HCT116 (cell line): ENCODE results near the gene CASZ1. TPM values are rescaled to one million over a fixed set of nuclear protein-coding genes. Genes with fewer than 3 reads are reported as not detected.

ENCODE experiments used
- ATAC-seq: fragments of 200-7000 bp; cut with Tn5 transposase; 2 replicates; pipeline ENCODE4 v1.9.1; 2020; ENCODE audit warnings: mild to moderate bottlenecking, moderate library complexity
- BruUV-seq: library from RNA; stranded (reverse); fragments of 400-500 nt; replicated peaks from 2 replicates; lab custom pipeline; 2021; lab: Mats Ljungman, UMichigan
- CTCF ChIA-PET: fragments of 300-600 bp; sonication (Branson Sonifier 250); formaldehyde crosslinking; loops from one replicate; lab custom pipeline; 2021; ENCODE audit warnings: antibody characterized with exemption; lab: Charles Lee
- POLR2A ChIA-PET: fragments of 300-600, 350-600 bp; sonication (Branson Sonifier 250); formaldehyde crosslinking; loops from one replicate; lab custom pipeline; 2021; ENCODE audit warnings: antibody characterized with exemption; lab: Charles Lee
- RAD21 ChIA-PET, 2 experiments: fragments of 300-600 bp; sonication (Branson Sonifier 250); formaldehyde crosslinking; loops; one replicate each; lab custom pipeline; 2023; ENCODE audit warnings: low total read pairs in 2 of 2; ENCODE audit not compliant: uncharacterized antibody in 2 of 2, unreplicated experiment in 2 of 2, low non-redundant PET in 1 of 2; lab: Charles Lee
- DNase-seq: peaks from one replicate; pipeline ENCODE4 v3.0.0-alpha.2; 2010; ENCODE audit warnings: low read depth, low spot score
- H2AFZ ChIP-seq: fragments of 200-600 bp; shearing (Covaris generic), sonication (generic); 2 replicates; pipeline ENCODE4 v1.6.1; 2017; ENCODE audit warnings: low read depth, mixed run types, mixed read lengths, antibody characterized with exemption, low read length; ENCODE audit not compliant: poor library complexity, severe bottlenecking
- H3K27ac ChIP-seq: 2 replicates; pipeline ENCODE4 v1.5.1; 2012; ENCODE audit warnings: low read depth, low read length
- H3K27me3 ChIP-seq: fragments of 200-600 bp; sonication (generic); 2 replicates; pipeline ENCODE4 v1.6.1; 2016; ENCODE audit warnings: mixed run types, low read length, mixed read lengths; ENCODE audit not compliant: insufficient read depth
- H3K36me3 ChIP-seq, 2 experiments: fragments of 200-500 bp in 1 of 2; fragments of 200-600 bp in 1 of 2; sonication (Bioruptor generic) in 1 of 2; sonication (generic) in 1 of 2; 2 replicates each; pipeline versions ENCODE4 v1.5.1 to v1.6.1; 2014 to 2016; ENCODE audit warnings: low read length in 2 of 2, inconsistent platforms in 1 of 2, mixed read lengths in 1 of 2, mixed run types in 1 of 2; ENCODE audit not compliant: insufficient read depth in 2 of 2, control insufficient read depth in 1 of 2
- H3K4me1 ChIP-seq, 2 experiments: fragments of 200-600 bp in 1 of 2; sonication (generic) in 1 of 2; 2 replicates each; pipeline versions ENCODE4 v1.5.1 to v1.6.1; 2012 to 2017; ENCODE audit warnings: low read length in 2 of 2, inconsistent platforms in 1 of 2, mild to moderate bottlenecking in 1 of 2, mixed read lengths in 1 of 2, mixed run types in 1 of 2, moderate library complexity in 1 of 2; ENCODE audit not compliant: insufficient read depth in 2 of 2, control insufficient read depth in 1 of 2
- H3K4me2 ChIP-seq: fragments of 200-600 bp; sonication (generic); 2 replicates; pipeline ENCODE4 v1.6.1; 2017; ENCODE audit warnings: mixed run types, low read length, mixed read lengths
- H3K4me3 ChIP-seq, 2 experiments: fragments of 200-600 bp in 1 of 2; sonication (generic) in 1 of 2; replicated peaks in 1 of 2; 2 replicates each; pipeline ENCODE4 v1.5.1; 2011 to 2016; ENCODE audit warnings: low read length in 2 of 2, control low read depth in 1 of 2, low read depth in 1 of 2, mild to moderate bottlenecking in 1 of 2, mixed read lengths in 1 of 2, mixed run types in 1 of 2
- H3K79me2 ChIP-seq: fragments of 200-600 bp; sonication (generic); 2 replicates; pipeline ENCODE4 v1.6.1; 2017; ENCODE audit warnings: mild to moderate bottlenecking, mixed run types, low read length, moderate library complexity, mixed read lengths; ENCODE audit not compliant: insufficient read depth
- H3K9ac ChIP-seq: fragments of 200-600 bp; sonication (generic); 2 replicates; pipeline ENCODE4 v1.6.1; 2016; ENCODE audit warnings: low read length, mixed read lengths
- H3K9me2 ChIP-seq: fragments of 200-600 bp; sonication (generic), shearing (Covaris generic); 2 replicates; pipeline ENCODE4 v1.6.1; 2017; ENCODE audit warnings: mixed run types, mild to moderate bottlenecking, moderate library complexity; ENCODE audit not compliant: insufficient read depth
- H3K9me3 ChIP-seq, 2 experiments: fragments of 200-500 bp in 1 of 2; fragments of 200-600 bp in 1 of 2; sonication (Bioruptor generic) in 1 of 2; sonication (generic) in 1 of 2; 2 replicates each; pipeline ENCODE4 v1.6.1; 2014 to 2017; ENCODE audit warnings: low read length in 2 of 2, mixed read lengths in 2 of 2, inconsistent platforms in 1 of 2, low read depth in 1 of 2, mild to moderate bottlenecking in 1 of 2, mixed run types in 1 of 2, moderate library complexity in 1 of 2; ENCODE audit not compliant: control insufficient read depth in 1 of 2, insufficient read depth in 1 of 2
- H4K20me1 ChIP-seq: fragments of 200-600 bp; sonication (generic), shearing (Covaris generic); 2 replicates; pipeline ENCODE4 v1.6.1; 2017; ENCODE audit warnings: mixed run types, mild to moderate bottlenecking, moderate library complexity; ENCODE audit not compliant: insufficient read depth
- ATF3 ChIP-seq: IDR thresholded peaks from 2 replicates; pipeline ENCODE4 v1.6.1; 2012
- CBX3 ChIP-seq: IDR thresholded peaks from 2 replicates; pipeline ENCODE4 v1.6.1; 2012; ENCODE audit warnings: low read depth
- CTCF ChIP-seq, 3 experiments: fragments of 200-600 bp in 1 of 3; sonication (generic) in 1 of 3; IDR thresholded peaks in 2 of 3; conservative IDR thresholded peaks in 1 of 3; 2 replicates each; pipeline ENCODE4 v1.5.1; 2012 to 2017; ENCODE audit warnings: low read depth in 2 of 3, low read length in 2 of 3, antibody characterized with exemption in 1 of 3, borderline replicate concordance in 1 of 3, control low read depth in 1 of 3, mild to moderate bottlenecking in 1 of 3, mixed read lengths in 1 of 3, mixed run types in 1 of 3, moderate library complexity in 1 of 3; ENCODE audit not compliant: insufficient read depth in 1 of 3
- EGR1 ChIP-seq: IDR thresholded peaks from 2 replicates; pipeline ENCODE4 v1.6.1; 2012; ENCODE audit warnings: low read depth
- ELF1 ChIP-seq: IDR thresholded peaks from 2 replicates; pipeline ENCODE4 v1.6.1; 2012; ENCODE audit warnings: low read depth, borderline replicate concordance
- EZH2 ChIP-seq: fragments of 200-600 bp; sonication (generic); IDR thresholded peaks from 2 replicates; pipeline ENCODE4 v1.6.1; 2017; ENCODE audit warnings: antibody characterized with exemption, mixed run types
- EZH2phosphoT487 ChIP-seq: fragments of 200-600 bp; IDR thresholded peaks from 2 replicates; pipeline ENCODE4 v1.6.1; 2018; ENCODE audit warnings: antibody characterized with exemption, borderline replicate concordance
- POLR2A ChIP-seq: IDR thresholded peaks from 2 replicates; pipeline ENCODE4 v1.7.0; 2011; ENCODE audit warnings: borderline replicate concordance; ENCODE audit not compliant: insufficient read depth, insufficient read length; ENCODE audit errors: extremely low read depth
- POLR2AphosphoS5 ChIP-seq: IDR thresholded peaks from 2 replicates; pipeline ENCODE4 v1.6.1; 2011; ENCODE audit warnings: mild to moderate bottlenecking, low read depth, low read length, moderate library complexity
- RAD21 ChIP-seq: IDR thresholded peaks from 2 replicates; pipeline ENCODE4 v1.6.1; 2012; ENCODE audit warnings: low read depth, mild to moderate bottlenecking
- REST ChIP-seq: IDR thresholded peaks from 2 replicates; pipeline ENCODE4 v1.6.1; 2012; ENCODE audit warnings: low read depth
- SIN3A ChIP-seq: IDR thresholded peaks from 2 replicates; pipeline ENCODE4 v1.6.1; 2012; ENCODE audit warnings: low read depth
- SP1 ChIP-seq: IDR thresholded peaks from 2 replicates; pipeline ENCODE4 v1.6.1; 2012; ENCODE audit warnings: low read depth
- TCF7L2 ChIP-seq: IDR thresholded peaks from 2 replicates; pipeline ENCODE4 v1.7.0; 2011; ENCODE audit warnings: borderline replicate concordance, inconsistent platforms; ENCODE audit not compliant: insufficient read depth, insufficient read length; ENCODE audit errors: extremely low read depth
- YY1 ChIP-seq: IDR thresholded peaks from 2 replicates; pipeline ENCODE4 v1.6.1; 2011; ENCODE audit warnings: low read length, low read depth, moderate library complexity, mild to moderate bottlenecking; ENCODE audit not compliant: insufficient replicate concordance; ENCODE audit errors: extremely low read depth
- ZFX ChIP-seq: fragments of 450-650 bp; IDR thresholded peaks from 2 replicates; pipeline ENCODE4 v1.6.1; 2017
- ZNF274 ChIP-seq: fragments of 200-500 bp; sonication (Bioruptor generic); IDR thresholded peaks from 2 replicates; pipeline ENCODE4 v1.6.1; 2014; ENCODE audit warnings: mild to moderate bottlenecking, low read depth, low read length, inconsistent platforms
- intact Hi-C: fragments of 100-400 bp; cut with micrococcal nuclease; formaldehyde crosslinking; loops from 2 replicates; pipeline ENCODE4 v1.10.0; 2022
- total RNA-seq: library from RNA; stranded (reverse); gene quantifications from one replicate; pipeline ENCODE4 v1.2.1, GENCODE V29; 2021; ENCODE audit not compliant: unreplicated experiment
- TF ChIP-seq, protein P1 (sequence below): IDR thresholded peaks from 2 replicates; pipeline ENCODE4 v1.6.1; 2012

The CASZ1 gene
- total RNA-seq, 1 experiment from 2014 or later, result 7.7 TPM

DNA sequence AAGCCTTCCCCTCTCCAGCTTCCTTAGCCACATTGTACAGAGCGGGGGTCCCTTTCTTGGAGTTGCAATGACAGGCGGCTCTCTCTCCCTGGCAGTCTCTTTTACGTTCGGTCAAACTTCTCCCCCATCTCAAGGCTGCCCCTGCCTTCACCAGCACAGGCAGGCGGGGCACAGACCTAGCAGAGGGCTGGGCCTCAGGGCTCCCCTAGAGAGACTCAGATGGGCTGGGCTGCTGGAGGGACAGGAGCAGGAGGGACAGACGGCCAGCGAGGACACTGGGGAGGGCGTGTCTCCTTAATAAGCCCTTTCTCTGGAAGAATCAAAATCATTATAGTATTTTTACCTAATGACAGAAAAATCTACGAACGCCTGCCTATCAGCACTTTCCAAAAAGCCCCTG is 79.6 kb downstream of the CASZ1 start:
- DNase-seq (no peak), ATAC-seq (peak; percentile 42; the same call in 1 of the 2 replicates)
- CTCF ChIA-PET, result no interaction called here
- H3K9ac ChIP-seq, result no peak overlapping the region
- no TSS peak for BruUV-seq
- no peak overlapping the region for H2AFZ ChIP-seq
- intact Hi-C loops, result no loop called here
- H3K4me2 ChIP-seq, result no peak overlapping the region
- no peak for TF ChIP-seq CBX3
- TF ChIP-seq RAD21, result no peak
- no peak for TF ChIP-seq EZH2
- TF ChIP-seq YY1, result no peak
- no peak for TF ChIP-seq TCF7L2
- no peak for TF ChIP-seq CTCF (IDR thresholded peaks at IDR 0.05 in 2 of 3, conservative IDR thresholded peaks at IDR 0.05 in 1 of 3; ENCODE audit: borderline replicate concordance in 1 of 3, insufficient read depth in 1 of 3, low read depth in 2 of 3, low read length in 2 of 3)
- no peak for TF ChIP-seq POLR2A
- TF ChIP-seq SIN3A, result no peak
- no peak for TF ChIP-seq POLR2AphosphoS5
- no peak for TF ChIP-seq EZH2phosphoT487
- no peak for TF ChIP-seq ZNF274
- TF ChIP-seq REST, result no peak
- TF ChIP-seq ZFX, result no peak
- TF ChIP-seq ATF3, result no peak
- TF ChIP-seq ELF1, result no peak
- TF ChIP-seq, protein P1, sequence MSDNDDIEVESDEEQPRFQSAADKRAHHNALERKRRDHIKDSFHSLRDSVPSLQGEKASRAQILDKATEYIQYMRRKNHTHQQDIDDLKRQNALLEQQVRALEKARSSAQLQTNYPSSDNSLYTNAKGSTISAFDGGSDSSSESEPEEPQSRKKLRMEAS, result no peak
- no peak for TF ChIP-seq SP1
- no peak for TF ChIP-seq EGR1
- H3K27me3 ChIP-seq, result no peaks in the 10 kb centered on the region
- H3K4me3 ChIP-seq, result no peak overlapping the region
- no peaks in the 10 kb centered on the region for H3K9me2 ChIP-seq
- POLR2A ChIA-PET, result no interaction called here
- H3K79me2 ChIP-seq, result no peaks in the 10 kb centered on the region
- RAD21 ChIA-PET, result no interaction called here
- no peaks in the 10 kb centered on the region for H3K9me3 ChIP-seq
- H3K4me1 ChIP-seq, result no peaks in the 10 kb centered on the region
- no peaks in the 10 kb centered on the region for H4K20me1 ChIP-seq
- no peak overlapping the region for H3K27ac ChIP-seq
- no peaks in the 10 kb centered on the region for H3K36me3 ChIP-seq
